ENCODE measurements around the gene SEMA4B.
A peak's percentile ranks its signal among the peaks of the same experiment; 100 is the strongest.

DNA sequence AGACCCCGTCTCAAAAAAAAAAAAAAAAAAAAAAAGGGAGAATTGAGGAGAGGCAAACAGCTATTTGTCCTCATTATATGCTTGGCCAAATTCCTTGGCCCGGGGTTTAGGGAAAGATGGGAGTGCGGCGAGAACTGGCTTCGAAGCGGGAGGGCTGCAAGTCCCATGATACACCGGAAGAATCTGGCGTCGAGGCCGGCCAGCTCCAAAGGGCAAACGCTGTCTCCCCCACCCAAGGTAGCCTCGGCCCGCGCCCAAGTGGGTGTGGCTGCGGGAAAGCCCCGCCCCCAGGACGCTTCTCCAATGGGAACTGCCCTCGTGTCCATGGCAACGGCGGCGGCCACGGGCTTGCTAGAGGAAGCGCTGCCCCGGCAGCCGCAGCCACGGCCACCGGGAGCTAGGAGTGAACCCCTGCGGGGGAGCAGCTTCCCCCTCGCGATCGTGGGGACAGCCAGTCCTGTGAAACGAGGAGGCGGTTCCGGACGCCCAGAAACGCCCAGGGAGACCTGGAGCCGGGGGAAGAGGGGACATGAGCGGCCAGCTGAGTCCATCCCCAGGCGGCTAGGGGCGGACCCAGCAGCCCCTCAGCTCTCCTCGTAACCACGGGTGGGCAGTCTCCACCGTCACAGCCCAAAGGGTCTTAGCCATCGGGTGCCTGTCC is 48.2 kb downstream of the SEMA4B start, which contains the start of gene TTLL13:
- TF ChIP-seq TAF1 (IDR thresholded peaks at IDR 0.05; ENCODE audit: low read depth) (no peak), RAD21 (IDR thresholded peaks at IDR 0.05; ENCODE audit: low read depth) (no peak), MAX (IDR thresholded peaks at IDR 0.05) (peak; percentile 87), EGR1 (IDR thresholded peaks at IDR 0.05) (no peak), ZBTB7A (IDR thresholded peaks at IDR 0.05; ENCODE audit: low read depth) (peak; percentile 82; the same call in 1 of the 2 replicates), CEBPB (IDR thresholded peaks at IDR 0.05) (no peak), CREB1 (IDR thresholded peaks at IDR 0.05; ENCODE audit: low read depth) (no peak), EP300 (IDR thresholded peaks at IDR 0.05; ENCODE audit: borderline replicate concordance) (no peak; the same call in 1 of the 2 replicates), NFIC (IDR thresholded peaks at IDR 0.05) (peak; percentile 38; the same call in 1 of the 2 replicates), FOXM1 (IDR thresholded peaks at IDR 0.05; ENCODE audit: borderline replicate concordance, low read depth) (no peak), TCF12 (IDR thresholded peaks at IDR 0.05; ENCODE audit: low read depth) (peak; percentile 41; the same call in 1 of the 2 replicates), YY1 (IDR thresholded peaks at IDR 0.05; ENCODE audit: low read depth) (no peak)
- TF ChIP-seq, protein P1, sequence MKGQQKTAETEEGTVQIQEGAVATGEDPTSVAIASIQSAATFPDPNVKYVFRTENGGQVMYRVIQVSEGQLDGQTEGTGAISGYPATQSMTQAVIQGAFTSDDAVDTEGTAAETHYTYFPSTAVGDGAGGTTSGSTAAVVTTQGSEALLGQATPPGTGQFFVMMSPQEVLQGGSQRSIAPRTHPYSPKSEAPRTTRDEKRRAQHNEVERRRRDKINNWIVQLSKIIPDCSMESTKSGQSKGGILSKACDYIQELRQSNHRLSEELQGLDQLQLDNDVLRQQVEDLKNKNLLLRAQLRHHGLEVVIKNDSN (IDR thresholded peaks at IDR 0.05): no peak
